ENCODE results near the gene TMEM43.

DNA sequence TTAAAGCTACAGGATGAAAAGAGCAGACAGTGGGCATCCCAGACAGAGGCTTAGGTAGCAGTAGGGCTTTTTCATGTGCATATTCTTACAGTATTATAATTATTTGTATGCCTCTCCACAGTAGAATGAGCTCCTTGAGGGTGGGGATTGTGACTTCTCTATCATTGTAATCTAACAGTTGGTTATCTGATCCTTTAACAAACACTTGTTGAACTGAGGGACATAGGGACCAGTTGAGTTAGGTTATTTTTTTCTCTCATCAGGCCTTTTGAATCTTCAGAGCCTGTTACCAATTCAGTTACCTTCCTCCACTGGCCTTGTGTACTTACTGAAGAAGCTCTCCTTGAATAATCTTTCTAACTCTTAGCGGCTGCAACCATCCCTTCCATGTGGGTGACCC is 54.9 kb downstream of the TMEM43 start:
- TF ChIP-seq POLR2A (IDR thresholded peaks at IDR 0.05) (no peak), CTCF (IDR thresholded peaks at IDR 0.05) (no peak)
